Middle frontal gyrus (tissue), 1 donor: ENCODE data around the gene PPM1G.
"Not testable (repeated sequence)": the region's sequence is repeated elsewhere in the genome, so short reads cannot be mapped to it uniquely, and the experiment has no call there.

Source experiments
- DNase-seq: peaks from one replicate; pipeline ENCODE4 v3.0.0-alpha.2; 2015; ENCODE audit warnings: low spot score; ENCODE audit errors: extremely low spot score

The PPM1G gene

GRCh38 chr2:27409321-27410073 is at the start of gene PPM1G:
PPM1G (minus strand) TSS chr2:27409591; CDS start chr2:27409422, 169 bp downstream.
- DNase-seq, result peak; percentile 89

GRCh38 chr2:27453968-27454367 is 44.6 kb upstream of the PPM1G start:
- no peak for DNase-seq

DNA sequence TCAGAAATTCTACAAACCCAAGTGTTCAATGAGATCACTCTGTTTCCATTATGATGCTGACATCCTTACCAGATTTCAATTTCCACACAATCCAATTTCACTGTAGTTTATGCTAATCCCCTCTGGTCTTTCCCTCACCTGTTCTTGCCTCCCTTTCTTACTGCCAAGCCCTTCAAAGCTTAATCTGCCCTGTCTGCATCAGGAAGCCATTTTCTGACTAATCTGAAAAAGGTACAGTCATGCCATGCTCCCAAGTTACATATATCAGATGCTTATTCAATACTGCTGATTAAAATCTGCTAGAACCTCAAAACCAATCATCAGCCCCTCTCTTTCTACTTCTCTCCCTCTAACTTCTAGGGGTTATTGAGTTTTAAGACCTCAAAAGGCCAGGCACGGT is 41.7 kb upstream of the PPM1G start:
- no peak for DNase-seq

GRCh38 chr2:27448381-27448780 is 39.0 kb upstream of the PPM1G start:
- DNase-seq, result no peak

DNA sequence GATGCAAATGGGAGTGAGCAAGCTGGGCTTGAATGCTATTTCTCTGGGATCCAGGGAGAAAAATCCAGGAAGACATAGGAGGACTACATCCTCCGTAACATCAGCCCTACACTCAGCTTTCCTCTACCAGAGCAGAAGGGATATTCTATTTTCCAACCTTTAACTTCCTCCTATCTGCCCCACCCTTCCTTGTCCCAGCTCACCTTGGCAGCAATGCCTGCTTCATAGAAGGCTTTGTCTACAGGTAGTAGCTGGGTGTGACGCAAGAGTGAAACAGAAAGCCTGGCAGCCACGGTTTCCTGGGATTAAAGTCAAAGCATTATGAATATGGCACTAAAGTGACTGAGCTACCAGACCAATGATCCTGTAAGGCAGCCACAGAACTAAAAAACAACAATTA is 36.7 kb upstream of the PPM1G start:
- DNase-seq, result no peak

DNA sequence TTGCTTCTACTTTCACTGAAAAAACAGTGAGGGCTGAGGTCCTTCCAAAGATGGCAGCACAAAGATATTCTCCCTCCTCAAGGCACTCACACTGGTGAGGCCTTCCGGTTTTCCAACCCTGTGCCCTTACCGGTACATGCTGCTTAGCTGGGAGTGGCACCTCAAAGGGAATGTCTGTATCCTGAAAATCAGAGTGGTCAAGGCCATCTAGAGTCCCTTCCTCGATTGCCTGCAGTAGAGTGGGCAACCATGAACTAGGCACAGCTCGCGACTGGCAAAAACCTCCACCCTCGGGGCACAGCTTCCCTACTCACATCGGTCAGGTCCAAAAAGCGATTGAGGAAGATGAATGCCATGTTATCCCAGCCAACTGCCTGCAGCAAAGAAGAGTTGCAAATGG is 36.2 kb upstream of the PPM1G start:
- no peak for DNase-seq

DNA sequence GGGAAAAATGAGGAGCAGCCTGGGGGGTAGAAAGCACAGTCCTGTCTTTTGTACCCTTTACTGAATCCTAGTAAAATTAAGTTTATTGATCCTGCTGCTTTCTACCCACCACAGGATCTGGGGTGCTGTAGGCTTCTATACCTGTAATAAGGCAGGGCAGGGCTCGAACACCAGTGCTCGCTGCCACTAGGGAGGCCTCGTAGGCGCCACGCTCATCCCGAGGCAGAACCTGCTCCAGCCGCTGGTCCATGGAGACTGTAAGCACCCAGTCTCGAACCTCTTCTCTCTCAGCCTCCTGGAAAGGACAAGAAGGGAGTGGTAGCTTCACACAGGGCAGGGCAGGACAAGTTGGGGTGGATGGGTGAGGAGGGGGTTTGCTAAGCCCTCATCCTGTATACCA is 35.8 kb upstream of the PPM1G start:
- no peak for DNase-seq

- no peak for DNase-seq
Observed at GRCh38 chr2:27442920-27443282, 33.5 kb upstream of the PPM1G start.

- no peak for DNase-seq
Observed at GRCh38 chr2:27441958-27442919, 32.8 kb upstream of the PPM1G start, which contains the start of gene KRTCAP3. KRTCAP3 (plus strand) TSS chr2:27442381; CDS start chr2:27442413, 32 bp downstream.

DNA sequence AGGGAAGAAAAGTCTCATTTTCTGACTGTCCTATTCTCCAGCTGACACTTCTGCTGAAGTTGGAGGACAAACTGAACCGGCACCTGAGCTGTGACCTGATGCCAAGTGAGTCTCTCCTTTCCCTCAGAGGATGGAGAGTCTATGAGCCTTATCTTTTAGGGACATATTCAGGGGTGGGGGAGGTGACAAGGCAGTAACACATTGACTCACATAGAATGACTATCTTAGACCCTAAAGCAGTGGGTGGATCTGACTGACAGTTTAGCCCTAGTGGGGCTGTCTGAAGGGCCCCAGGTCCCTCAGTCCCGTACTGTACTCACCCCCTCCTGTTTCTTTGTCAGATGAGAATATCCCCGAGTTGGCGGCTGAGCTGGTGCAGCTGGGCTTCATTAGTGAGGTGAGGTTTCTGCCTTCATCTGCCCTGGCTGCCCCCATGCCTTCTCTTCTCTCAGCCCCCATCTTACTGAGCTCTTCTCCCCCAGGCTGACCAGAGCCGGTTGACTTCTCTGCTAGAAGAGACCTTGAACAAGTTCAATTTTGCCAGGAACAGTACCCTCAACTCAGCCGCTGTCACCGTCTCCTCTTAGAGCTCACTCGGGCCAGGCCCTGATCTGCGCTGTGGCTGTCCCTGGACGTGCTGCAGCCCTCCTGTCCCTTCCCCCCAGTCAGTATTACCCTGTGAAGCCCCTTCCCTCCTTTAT is 32.0 kb upstream of the PPM1G start:
- no peak for DNase-seq

DNA sequence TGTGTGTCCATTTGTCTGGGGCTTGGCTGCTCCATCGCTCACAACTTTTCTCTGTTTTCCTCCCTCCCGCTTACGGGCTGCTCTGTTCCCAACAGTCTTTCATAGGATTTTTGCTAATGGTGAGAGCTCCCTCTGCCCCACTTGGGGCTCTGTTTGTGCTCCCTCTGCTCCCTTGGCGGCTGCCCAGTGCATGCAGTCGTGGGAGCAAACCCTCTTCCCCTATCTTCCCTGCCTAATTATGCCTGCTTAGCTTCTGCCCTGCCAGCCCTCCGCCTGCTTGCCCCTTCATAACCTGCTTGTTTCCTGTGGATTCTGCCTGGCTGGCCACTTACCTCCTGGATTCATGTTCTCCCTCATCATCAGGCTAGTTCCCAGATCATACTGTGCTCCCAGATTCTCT is 26.2 kb upstream of the PPM1G start:
- DNase-seq, result no peak

- DNase-seq, result no peak
Observed at GRCh38 chr2:27431395-27431794, 22.0 kb upstream of the PPM1G start.

GRCh38 chr2:27428978-27429541 is 19.7 kb upstream of the PPM1G start:
- no peak for DNase-seq

DNA sequence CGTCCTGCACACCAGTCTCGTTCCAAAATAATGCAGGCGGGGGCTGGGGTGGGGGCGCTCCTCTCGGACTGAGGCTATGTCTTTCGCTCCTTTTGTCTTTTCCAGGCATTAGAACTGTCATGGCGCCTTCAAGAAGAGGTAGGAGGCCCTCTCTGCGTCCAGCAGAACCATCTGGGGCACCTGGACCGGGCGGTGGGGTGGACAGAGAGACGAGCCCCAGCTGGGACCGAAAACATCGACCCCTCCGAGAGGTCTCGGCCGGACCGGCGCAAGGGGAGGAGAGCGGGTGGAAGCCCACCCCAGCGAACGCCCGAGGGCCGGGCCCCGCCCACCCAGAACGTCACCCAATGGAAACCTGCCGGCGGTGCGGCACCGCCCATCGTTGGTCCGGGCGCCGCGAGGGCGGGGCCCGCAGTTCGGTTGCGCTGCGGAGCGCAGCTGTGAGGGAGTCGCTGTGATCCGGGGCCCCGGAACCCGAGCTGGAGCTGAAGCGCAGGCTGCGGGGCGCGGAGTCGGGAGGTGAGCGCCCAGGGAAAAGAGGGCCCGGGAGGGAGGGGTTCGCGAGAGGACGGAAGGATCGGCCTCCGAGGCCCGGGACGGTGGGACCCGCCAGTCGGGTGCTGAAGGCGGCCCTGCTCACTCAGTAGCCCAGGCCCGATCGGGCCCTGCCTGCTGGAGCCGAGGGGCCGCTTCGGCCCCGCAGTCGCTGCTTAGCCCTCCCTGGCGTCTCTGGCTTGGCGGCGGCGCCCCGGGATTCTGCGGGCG is 19.0 kb upstream of the PPM1G start, which contains the start of gene NRBP1:
Gene NRBP1, plus strand, starts transcription at position 419 of the 765 bp plus-strand sequence. CDS start 4,643 bp downstream, outside the sequence.
- peak; percentile 90 for DNase-seq

DNA sequence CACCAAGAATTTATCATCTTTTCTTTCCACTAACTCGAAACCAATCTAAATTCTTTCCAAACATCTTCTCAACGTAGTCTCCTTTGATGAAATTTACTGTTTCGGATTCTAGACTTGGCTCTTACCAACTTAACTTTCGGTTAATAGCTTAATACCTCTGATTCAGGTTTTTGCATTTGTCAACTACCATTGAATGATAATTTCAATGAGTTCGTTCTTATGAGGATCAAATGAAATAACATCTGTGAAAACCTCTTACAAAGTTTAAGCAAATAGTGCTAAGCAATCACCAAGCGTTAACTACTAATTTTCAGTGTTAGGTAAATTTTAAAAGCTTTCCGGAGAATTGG is 18.4 kb upstream of the PPM1G start:
- DNase-seq, result no peak

- DNase-seq, result not testable (repeated sequence)
Observed at GRCh38 chr2:27425039-27425438, 15.6 kb upstream of the PPM1G start.

DNA sequence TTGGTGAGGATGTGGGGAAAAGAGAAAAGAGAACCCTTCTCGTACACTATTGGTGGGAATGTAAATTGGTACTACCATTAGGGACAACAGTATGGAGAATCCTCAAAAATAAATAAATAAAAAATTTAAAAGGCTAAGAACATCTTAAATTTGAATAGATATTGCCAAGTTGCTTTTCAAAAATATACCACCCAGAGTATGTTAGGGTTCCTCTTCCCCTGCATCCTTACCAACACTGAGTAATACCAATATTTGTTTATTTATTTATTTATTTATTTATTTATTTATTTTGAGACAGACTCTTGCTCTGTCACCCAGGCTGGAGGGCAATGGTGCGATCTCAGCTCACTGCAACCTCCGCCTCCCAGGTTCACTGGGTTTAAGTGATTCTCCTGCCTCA is 13.6 kb upstream of the PPM1G start:
- DNase-seq, result no peak

DNA sequence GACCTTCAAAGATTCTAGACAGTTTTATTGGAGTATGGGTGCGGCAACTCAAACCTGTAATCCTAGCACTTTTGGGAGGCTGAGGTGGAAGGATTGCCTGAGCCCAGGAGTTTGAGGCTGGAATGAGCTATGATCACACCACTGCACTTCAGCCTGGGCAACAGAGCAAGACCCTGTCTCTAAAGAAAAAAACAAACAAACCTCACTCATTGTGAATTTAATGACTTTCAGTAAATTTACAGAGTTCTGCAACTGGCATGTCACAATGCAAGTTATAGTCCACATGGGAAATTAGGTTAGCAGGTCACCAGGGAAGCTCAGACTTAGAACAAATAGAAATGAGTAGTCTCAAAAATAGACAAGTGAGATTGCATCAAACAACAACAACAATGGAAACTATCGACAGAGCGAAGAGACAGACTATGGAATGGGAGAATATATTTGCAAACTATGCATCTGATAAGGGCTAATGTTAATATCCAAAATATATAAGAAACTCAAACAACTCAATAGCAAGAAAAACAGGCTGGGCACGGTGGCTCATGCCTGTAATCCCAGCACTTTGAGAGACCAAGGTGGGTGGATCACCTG is 12.4 kb upstream of the PPM1G start:
- no peak for DNase-seq

DNA sequence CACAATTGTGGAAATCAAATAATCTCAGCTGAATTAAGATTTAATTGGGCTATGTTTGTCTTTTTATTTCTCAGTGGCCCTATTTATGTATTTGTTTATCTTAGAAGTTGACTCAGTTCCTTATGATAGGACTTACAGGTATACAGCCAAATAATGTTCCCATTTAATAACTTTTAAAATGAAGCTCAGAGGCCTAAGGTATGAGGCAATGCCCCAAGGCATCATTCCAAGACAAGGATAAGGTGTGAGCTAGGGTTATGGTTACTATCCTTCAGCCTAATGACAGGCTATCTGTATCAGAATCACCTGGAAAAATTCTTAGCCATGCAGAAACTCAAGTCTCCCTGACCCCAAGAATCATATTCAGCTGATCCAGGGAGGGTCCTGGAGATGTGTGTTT is 11.6 kb upstream of the PPM1G start:
- DNase-seq, result no peak

DNA sequence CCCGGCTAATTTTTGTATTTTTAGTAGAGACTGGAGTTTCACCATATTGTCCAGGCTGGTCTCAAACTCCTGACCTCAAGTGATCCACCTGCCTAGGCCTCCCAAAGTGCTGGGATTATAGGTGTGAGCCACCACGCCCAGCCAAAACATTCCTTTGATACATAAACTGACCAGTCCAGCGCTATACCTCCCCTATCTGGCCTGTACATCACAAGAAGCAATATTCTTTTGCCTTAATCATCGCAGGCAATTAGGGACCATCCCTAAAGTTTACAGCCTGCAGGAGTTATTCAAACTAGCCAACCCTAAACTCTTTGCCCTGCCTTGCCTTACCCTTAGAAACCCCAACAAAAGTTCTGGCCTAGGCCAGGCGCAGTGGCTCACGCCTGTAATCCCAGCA is 6.8 kb upstream of the PPM1G start:
- no peak for DNase-seq
